T-helper 9 cell (primary cell): ENCODE data around the gene CFP.

Experiments used
- DNase-seq: peaks from one replicate; pipeline ENCODE4 v3.0.0-alpha.2; 2020

CFP gene

GRCh38 chrX:47573341-47574075, 56.2 kb downstream of the CFP start:
- DNase-seq, result no peak
